ENCODE data around the gene NANOS3. TPM values are rescaled to one million over a fixed set of nuclear protein-coding genes. Genes with fewer than 3 reads are reported as not detected.

The NANOS3 gene
- total and polyA plus RNA-seq, 10 of the 15 experiments (the other 5 are each of a cell fraction or from before 2014, with no cell fraction given), result 0.31 to 1.7 (median 0.81) TPM

GRCh38 chr19:13929956-13930355 lies 53.0 kb downstream of the NANOS3 start:
- intact Hi-C loops (cut with micrococcal nuclease; ENCODE audit: unreplicated experiment), result no loop called here
- Histone ChIP-seq H3K4me3 (no peak overlapping the region), H3K9ac (ENCODE audit: control insufficient read depth, insufficient read depth, low read length) (no peak overlapping the region), H4K20me1 (ENCODE audit: control insufficient read depth, insufficient read depth) (no peaks in the 10 kb centered on the region), H3K36me3 (ENCODE audit: control insufficient read depth in 2 of 2, insufficient read depth in 2 of 2, low read length in 1 of 2) (peaks cover 0 to 1% of the 10 kb centered on the region in 2 experiments; a peak in 2 of 4 replicates), H3K4me1 (ENCODE audit: control insufficient read depth, insufficient read depth, low read length) (no peaks in the 10 kb centered on the region), H3K9me3 (replicated peaks; ENCODE audit: control insufficient read depth, insufficient read depth, low read length) (no peaks in the 10 kb centered on the region), H3K27me3 (replicated peaks in 1 of 2; ENCODE audit: control insufficient read depth in 2 of 2, insufficient read depth in 2 of 2, low read length in 1 of 2) (no peaks in the 10 kb centered on the region), H3K27ac (ENCODE audit: control insufficient read depth, insufficient read depth) (no peak overlapping the region), H2AFZ (ENCODE audit: control insufficient read depth, low read depth, low read length) (no peak overlapping the region), H3K4me2 (ENCODE audit: control insufficient read depth, insufficient read depth) (no peak overlapping the region), H3K79me2 (ENCODE audit: control insufficient read depth, insufficient read depth, low read length) (no peaks in the 10 kb centered on the region)
- TF ChIP-seq ELK1 (IDR thresholded peaks at IDR 0.05; ENCODE audit: low read depth, low read length) (no peak), POLR2A (IDR thresholded peaks at IDR 0.05; ENCODE audit: low read depth, low read length) (0 out of 2 replicates have a peak, but pooled peaks have one; percentile 7)
- in situ Hi-C loops (cut with MboI), result no loop called here
- BruUV-seq (replicated peaks), result no TSS peak
- ChIA-PET POLR2A (no interaction called here), SMC1A (ENCODE audit: uncharacterized antibody, unreplicated experiment) (no interaction called here), RAD21 (ENCODE audit: unreplicated experiment) (no interaction called here), CTCF (no interaction called here)
- WGBS (ENCODE audit: insufficient coverage, insufficient replicate concordance, low lambda C conversion rate, missing lambda C conversion rate), result 85% methylated on average over 5 of the region's 17 CpGs
- ATAC-seq (no peak), FAIRE-seq (no peak), DNase-seq (ENCODE audit: low read depth, low spot score) (no peak)

MicroRNAs within 50 kb of the gene (microRNA counts, 767-probe panel; counts per million panel counts)
- microRNA hsa-miR-181c-5p, result 1,807 counts per million, percentile 70 among the panel's probes with 10 or more counts
- microRNA hsa-miR-23a-3p, result 3,908 counts per million, percentile 94 among the panel's probes with 10 or more counts
- 3,217 counts per million, percentile 90 among the panel's probes with 10 or more counts for microRNA hsa-miR-24-3p
- microRNA hsa-miR-27a-3p, result 1,973 counts per million, percentile 75 among the panel's probes with 10 or more counts

Small RNA genes lying within 50 kb of the gene (microRNA-seq; reads per million reads assigned to microRNA genes)
- gene MIR181C (4,151 reads per million, percentile 94 among the genes with 10 or more reads in this experiment), gene MIR181D (1,269 reads per million, percentile 90 among the genes with 10 or more reads in this experiment)

Small RNA genes lying within 50 kb of the gene (small RNA-seq; reads per million reads assigned to genes)
- gene MIR181C (925 reads per million, percentile 100 among the genes with 10 or more reads in this experiment), gene MIR181D (206 reads per million, percentile 99 among the genes with 10 or more reads in this experiment)

Other genes starting within 250 kb of the NANOS3 start
Only the 7 nearest of the 15 such genes appear.
- 49.5 and 50.3 TPM in 2 replicates for gene MRI1, start 112.6 kb upstream of the NANOS3 start, total RNA-seq (2014; rRNA removed)
- gene MRI1, start 112.6 kb upstream of the NANOS3 start, total RNA-seq (2014; rRNA removed; fragmentation: Illumina TruSeq; extraction: Trizol), result 17.0 and 17.2 TPM in 2 replicates
- 36.3 and 40.0 TPM in 2 replicates for gene MRI1, start 112.6 kb upstream of the NANOS3 start, total RNA-seq (2021)
- gene MRI1, start 112.6 kb upstream of the NANOS3 start, polyA plus RNA-seq (2011; rRNA removed), result 16.6 and 28.2 TPM in 2 replicates
- 14.3 and 18.5 TPM in 2 replicates for gene MRI1, start 112.6 kb upstream of the NANOS3 start, polyA plus RNA-seq (2014; fragmentation: Illumina TruSeq; extraction: Trizol)
- gene MRI1, start 112.6 kb upstream of the NANOS3 start, polyA plus RNA-seq (2014; fragmentation: Nextera tagmentation; extraction: Ambion mirVana), result 1 to 10 TPM; 5.4 to 7.9 TPM
- 46.4 and 51.1 TPM in 2 replicates for gene MRI1, start 112.6 kb upstream of the NANOS3 start, polyA plus RNA-seq (2014; rRNA removed)
- 10 to 100 TPM; 28.4 to 30.1 TPM for gene MRI1, start 112.6 kb upstream of the NANOS3 start, polyA plus RNA-seq (2016; fragmentation: Nextera tagmentation; extraction: Ambion mirVana)
- 183 and 198 TPM in 2 replicates for gene C19orf53, start 102.7 kb upstream of the NANOS3 start, total RNA-seq (2014; rRNA removed)
- 120 and 138 TPM in 2 replicates for gene C19orf53, start 102.7 kb upstream of the NANOS3 start, total RNA-seq (2014; rRNA removed; fragmentation: Illumina TruSeq; extraction: Trizol)
- gene C19orf53, start 102.7 kb upstream of the NANOS3 start, total RNA-seq (2021), result 109 and 115 TPM in 2 replicates
- gene C19orf53, start 102.7 kb upstream of the NANOS3 start, polyA plus RNA-seq (2011; rRNA removed), result 99.9 and 186 TPM in 2 replicates
- 38.4 and 171 TPM in 2 replicates for gene C19orf53, start 102.7 kb upstream of the NANOS3 start, polyA plus RNA-seq (2014; fragmentation: Illumina TruSeq; extraction: Trizol)
- 100 to 1,000 TPM; 392 to 449 TPM for gene C19orf53, start 102.7 kb upstream of the NANOS3 start, polyA plus RNA-seq (2014; fragmentation: Nextera tagmentation; extraction: Ambion mirVana)
- gene C19orf53, start 102.7 kb upstream of the NANOS3 start, polyA plus RNA-seq (2014; rRNA removed), result 250 and 253 TPM in 2 replicates
- gene C19orf53, start 102.7 kb upstream of the NANOS3 start, polyA plus RNA-seq (2016; fragmentation: Nextera tagmentation; extraction: Ambion mirVana), result 100 to 1,000 TPM; 266 to 268 TPM
- 3.1 TPM in 2 replicates for gene ZSWIM4, start 81.7 kb upstream of the NANOS3 start, total RNA-seq (2014; rRNA removed)
- 1.1 and 1.2 TPM in 2 replicates for gene ZSWIM4, start 81.7 kb upstream of the NANOS3 start, total RNA-seq (2014; rRNA removed; fragmentation: Illumina TruSeq; extraction: Trizol)
- 11.1 and 12.2 TPM in 2 replicates for gene ZSWIM4, start 81.7 kb upstream of the NANOS3 start, total RNA-seq (2021)
- gene ZSWIM4, start 81.7 kb upstream of the NANOS3 start, polyA plus RNA-seq (2011; rRNA removed), result 0.66 and 1.3 TPM in 2 replicates
- 1.6 and 2.2 TPM in 2 replicates for gene ZSWIM4, start 81.7 kb upstream of the NANOS3 start, polyA plus RNA-seq (2014; fragmentation: Illumina TruSeq; extraction: Trizol)
- not detected for gene ZSWIM4, start 81.7 kb upstream of the NANOS3 start, polyA plus RNA-seq (2014; fragmentation: Nextera tagmentation; extraction: Ambion mirVana)
- gene ZSWIM4, start 81.7 kb upstream of the NANOS3 start, polyA plus RNA-seq (2014; rRNA removed), result 5.1 and 5.6 TPM in 2 replicates
- 1 to 10 TPM in 1 of 2 experiments, under 1 TPM in 1; 0.73 to 1.2 TPM for gene ZSWIM4, start 81.7 kb upstream of the NANOS3 start, polyA plus RNA-seq (2016; fragmentation: Nextera tagmentation; extraction: Ambion mirVana)
- gene BRME1, start 29.0 kb downstream of the NANOS3 start, total RNA-seq (2014; rRNA removed), result 0.33 and 1.4 TPM in 2 replicates
- gene BRME1, start 29.0 kb downstream of the NANOS3 start, total RNA-seq (2014; rRNA removed; fragmentation: Illumina TruSeq; extraction: Trizol), result 0.41 and 0.72 TPM in 2 replicates
- 0.72 and 1.9 TPM in 2 replicates for gene BRME1, start 29.0 kb downstream of the NANOS3 start, total RNA-seq (2021)
- gene BRME1, start 29.0 kb downstream of the NANOS3 start, polyA plus RNA-seq (2011; rRNA removed), result 1.6 and 2.2 TPM in 2 replicates
- gene BRME1, start 29.0 kb downstream of the NANOS3 start, polyA plus RNA-seq (2014; fragmentation: Illumina TruSeq; extraction: Trizol), result 0.47 and 0.67 TPM in 2 replicates
- under 1 TPM in 1 of 2 experiments, not detected in 1; 0.07 TPM for gene BRME1, start 29.0 kb downstream of the NANOS3 start, polyA plus RNA-seq (2014; fragmentation: Nextera tagmentation; extraction: Ambion mirVana)
- gene BRME1, start 29.0 kb downstream of the NANOS3 start, polyA plus RNA-seq (2014; rRNA removed), result 1.0 and 1.9 TPM in 2 replicates
- 1 to 10 TPM in 1 of 2 experiments, under 1 TPM in 1; 0.28 to 1.1 TPM for gene BRME1, start 29.0 kb downstream of the NANOS3 start, polyA plus RNA-seq (2016; fragmentation: Nextera tagmentation; extraction: Ambion mirVana)
- gene CC2D1A, start 29.1 kb downstream of the NANOS3 start, total RNA-seq (2014; rRNA removed), result 13.2 and 17.3 TPM in 2 replicates
- 9.0 and 10.2 TPM in 2 replicates for gene CC2D1A, start 29.1 kb downstream of the NANOS3 start, total RNA-seq (2014; rRNA removed; fragmentation: Illumina TruSeq; extraction: Trizol)
- gene CC2D1A, start 29.1 kb downstream of the NANOS3 start, total RNA-seq (2021), result 32.7 and 36.1 TPM in 2 replicates
- gene CC2D1A, start 29.1 kb downstream of the NANOS3 start, polyA plus RNA-seq (2011; rRNA removed), result 7.4 and 11.9 TPM in 2 replicates
- 7.3 and 14.8 TPM in 2 replicates for gene CC2D1A, start 29.1 kb downstream of the NANOS3 start, polyA plus RNA-seq (2014; fragmentation: Illumina TruSeq; extraction: Trizol)
- 1 to 10 TPM in 1 of 2 experiments, under 1 TPM in 1; 0.13 to 1.0 TPM for gene CC2D1A, start 29.1 kb downstream of the NANOS3 start, polyA plus RNA-seq (2014; fragmentation: Nextera tagmentation; extraction: Ambion mirVana)
- gene CC2D1A, start 29.1 kb downstream of the NANOS3 start, polyA plus RNA-seq (2014; rRNA removed), result 24.9 and 28.0 TPM in 2 replicates
- gene CC2D1A, start 29.1 kb downstream of the NANOS3 start, polyA plus RNA-seq (2016; fragmentation: Nextera tagmentation; extraction: Ambion mirVana), result 10 to 100 TPM; 18.6 to 22.5 TPM
- not detected in 2 replicates for gene PODNL1, start 61.3 kb downstream of the NANOS3 start, total RNA-seq (2014; rRNA removed)
- not detected in 2 replicates for gene PODNL1, start 61.3 kb downstream of the NANOS3 start, total RNA-seq (2014; rRNA removed; fragmentation: Illumina TruSeq; extraction: Trizol)
- not detected in 2 replicates for gene PODNL1, start 61.3 kb downstream of the NANOS3 start, total RNA-seq (2021)
- 0.04 TPM in 1 of 2 replicates, not detected in the other for gene PODNL1, start 61.3 kb downstream of the NANOS3 start, polyA plus RNA-seq (2011; rRNA removed)
- not detected in 2 replicates for gene PODNL1, start 61.3 kb downstream of the NANOS3 start, polyA plus RNA-seq (2014; fragmentation: Illumina TruSeq; extraction: Trizol)
- gene PODNL1, start 61.3 kb downstream of the NANOS3 start, polyA plus RNA-seq (2014; fragmentation: Nextera tagmentation; extraction: Ambion mirVana), result not detected
- not detected in 2 replicates for gene PODNL1, start 61.3 kb downstream of the NANOS3 start, polyA plus RNA-seq (2014; rRNA removed)
- under 1 TPM in 1 of 2 experiments, not detected in 1; 0.44 TPM for gene PODNL1, start 61.3 kb downstream of the NANOS3 start, polyA plus RNA-seq (2016; fragmentation: Nextera tagmentation; extraction: Ambion mirVana)
- 36.2 and 43.3 TPM in 2 replicates for gene DCAF15, start 75.4 kb downstream of the NANOS3 start, total RNA-seq (2014; rRNA removed)
- gene DCAF15, start 75.4 kb downstream of the NANOS3 start, total RNA-seq (2014; rRNA removed; fragmentation: Illumina TruSeq; extraction: Trizol), result 16.9 and 18.0 TPM in 2 replicates
- 58.2 and 63.4 TPM in 2 replicates for gene DCAF15, start 75.4 kb downstream of the NANOS3 start, total RNA-seq (2021)
- gene DCAF15, start 75.4 kb downstream of the NANOS3 start, polyA plus RNA-seq (2011; rRNA removed), result 11.8 and 25.3 TPM in 2 replicates
- 11.9 and 20.9 TPM in 2 replicates for gene DCAF15, start 75.4 kb downstream of the NANOS3 start, polyA plus RNA-seq (2014; fragmentation: Illumina TruSeq; extraction: Trizol)
- gene DCAF15, start 75.4 kb downstream of the NANOS3 start, polyA plus RNA-seq (2014; fragmentation: Nextera tagmentation; extraction: Ambion mirVana), result under 1 TPM; 0.16 to 0.58 TPM
- 50.1 and 55.7 TPM in 2 replicates for gene DCAF15, start 75.4 kb downstream of the NANOS3 start, polyA plus RNA-seq (2014; rRNA removed)
- gene DCAF15, start 75.4 kb downstream of the NANOS3 start, polyA plus RNA-seq (2016; fragmentation: Nextera tagmentation; extraction: Ambion mirVana), result 10 to 100 TPM; 27.9 to 29.2 TPM